HCT116 (cell line): ENCODE data around the gene MAML2. TPM values are rescaled to one million over a fixed set of nuclear protein-coding genes. Genes with fewer than 3 reads are reported as not detected.

Experiments
- ATAC-seq: fragments of 200-7000 bp; cut with Tn5 transposase; 2 replicates; pipeline ENCODE4 v1.9.1; 2020; ENCODE audit warnings: mild to moderate bottlenecking, moderate library complexity
- BruUV-seq: library from RNA; stranded (reverse); fragments of 400-500 nt; replicated peaks from 2 replicates; lab custom pipeline; 2021; lab: Mats Ljungman, UMichigan
- CTCF ChIA-PET: fragments of 300-600 bp; sonication (Branson Sonifier 250); formaldehyde crosslinking; loops from one replicate; lab custom pipeline; 2021; ENCODE audit warnings: antibody characterized with exemption; lab: Charles Lee
- POLR2A ChIA-PET: fragments of 300-600, 350-600 bp; sonication (Branson Sonifier 250); formaldehyde crosslinking; loops from one replicate; lab custom pipeline; 2021; ENCODE audit warnings: antibody characterized with exemption; lab: Charles Lee
- RAD21 ChIA-PET, 2 experiments: fragments of 300-600 bp; sonication (Branson Sonifier 250); formaldehyde crosslinking; loops; one replicate each; lab custom pipeline; 2023; ENCODE audit warnings: low total read pairs in 2 of 2; ENCODE audit not compliant: uncharacterized antibody in 2 of 2, unreplicated experiment in 2 of 2, low non-redundant PET in 1 of 2; lab: Charles Lee
- DNase-seq: peaks from one replicate; pipeline ENCODE4 v3.0.0-alpha.2; 2010; ENCODE audit warnings: low read depth, low spot score
- H2AFZ ChIP-seq: fragments of 200-600 bp; shearing (Covaris generic), sonication (generic); 2 replicates; pipeline ENCODE4 v1.6.1; 2017; ENCODE audit warnings: low read depth, mixed run types, mixed read lengths, antibody characterized with exemption, low read length; ENCODE audit not compliant: poor library complexity, severe bottlenecking
- H3K27ac ChIP-seq: 2 replicates; pipeline ENCODE4 v1.5.1; 2012; ENCODE audit warnings: low read depth, low read length
- H3K27me3 ChIP-seq: fragments of 200-600 bp; sonication (generic); 2 replicates; pipeline ENCODE4 v1.6.1; 2016; ENCODE audit warnings: mixed run types, low read length, mixed read lengths; ENCODE audit not compliant: insufficient read depth
- H3K36me3 ChIP-seq, 2 experiments: fragments of 200-500 bp in 1 of 2; fragments of 200-600 bp in 1 of 2; sonication (Bioruptor generic) in 1 of 2; sonication (generic) in 1 of 2; 2 replicates each; pipeline versions ENCODE4 v1.5.1 to v1.6.1; 2014 to 2016; ENCODE audit warnings: low read length in 2 of 2, inconsistent platforms in 1 of 2, mixed read lengths in 1 of 2, mixed run types in 1 of 2; ENCODE audit not compliant: insufficient read depth in 2 of 2, control insufficient read depth in 1 of 2
- H3K4me1 ChIP-seq, 2 experiments: fragments of 200-600 bp in 1 of 2; sonication (generic) in 1 of 2; 2 replicates each; pipeline versions ENCODE4 v1.5.1 to v1.6.1; 2012 to 2017; ENCODE audit warnings: low read length in 2 of 2, inconsistent platforms in 1 of 2, mild to moderate bottlenecking in 1 of 2, mixed read lengths in 1 of 2, mixed run types in 1 of 2, moderate library complexity in 1 of 2; ENCODE audit not compliant: insufficient read depth in 2 of 2, control insufficient read depth in 1 of 2
- H3K4me2 ChIP-seq: fragments of 200-600 bp; sonication (generic); 2 replicates; pipeline ENCODE4 v1.6.1; 2017; ENCODE audit warnings: mixed run types, low read length, mixed read lengths
- H3K4me3 ChIP-seq, 2 experiments: fragments of 200-600 bp in 1 of 2; sonication (generic) in 1 of 2; replicated peaks in 1 of 2; 2 replicates each; pipeline ENCODE4 v1.5.1; 2011 to 2016; ENCODE audit warnings: low read length in 2 of 2, control low read depth in 1 of 2, low read depth in 1 of 2, mild to moderate bottlenecking in 1 of 2, mixed read lengths in 1 of 2, mixed run types in 1 of 2
- H3K79me2 ChIP-seq: fragments of 200-600 bp; sonication (generic); 2 replicates; pipeline ENCODE4 v1.6.1; 2017; ENCODE audit warnings: mild to moderate bottlenecking, mixed run types, low read length, moderate library complexity, mixed read lengths; ENCODE audit not compliant: insufficient read depth
- H3K9ac ChIP-seq: fragments of 200-600 bp; sonication (generic); 2 replicates; pipeline ENCODE4 v1.6.1; 2016; ENCODE audit warnings: low read length, mixed read lengths
- H3K9me2 ChIP-seq: fragments of 200-600 bp; sonication (generic), shearing (Covaris generic); 2 replicates; pipeline ENCODE4 v1.6.1; 2017; ENCODE audit warnings: mixed run types, mild to moderate bottlenecking, moderate library complexity; ENCODE audit not compliant: insufficient read depth
- H3K9me3 ChIP-seq, 2 experiments: fragments of 200-500 bp in 1 of 2; fragments of 200-600 bp in 1 of 2; sonication (Bioruptor generic) in 1 of 2; sonication (generic) in 1 of 2; 2 replicates each; pipeline ENCODE4 v1.6.1; 2014 to 2017; ENCODE audit warnings: low read length in 2 of 2, mixed read lengths in 2 of 2, inconsistent platforms in 1 of 2, low read depth in 1 of 2, mild to moderate bottlenecking in 1 of 2, mixed run types in 1 of 2, moderate library complexity in 1 of 2; ENCODE audit not compliant: control insufficient read depth in 1 of 2, insufficient read depth in 1 of 2
- H4K20me1 ChIP-seq: fragments of 200-600 bp; sonication (generic), shearing (Covaris generic); 2 replicates; pipeline ENCODE4 v1.6.1; 2017; ENCODE audit warnings: mixed run types, mild to moderate bottlenecking, moderate library complexity; ENCODE audit not compliant: insufficient read depth
- CEBPB ChIP-seq: IDR thresholded peaks from 2 replicates; pipeline ENCODE4 v1.6.1; 2012; ENCODE audit warnings: low read depth
- EZH2 ChIP-seq: fragments of 200-600 bp; sonication (generic); IDR thresholded peaks from 2 replicates; pipeline ENCODE4 v1.6.1; 2017; ENCODE audit warnings: antibody characterized with exemption, mixed run types
- JUND ChIP-seq: IDR thresholded peaks from 2 replicates; pipeline ENCODE4 v1.6.1; 2012
- POLR2A ChIP-seq: IDR thresholded peaks from 2 replicates; pipeline ENCODE4 v1.7.0; 2011; ENCODE audit warnings: borderline replicate concordance; ENCODE audit not compliant: insufficient read depth, insufficient read length; ENCODE audit errors: extremely low read depth
- POLR2AphosphoS5 ChIP-seq: IDR thresholded peaks from 2 replicates; pipeline ENCODE4 v1.6.1; 2011; ENCODE audit warnings: mild to moderate bottlenecking, low read depth, low read length, moderate library complexity
- SIN3A ChIP-seq: IDR thresholded peaks from 2 replicates; pipeline ENCODE4 v1.6.1; 2012; ENCODE audit warnings: low read depth
- TCF7L2 ChIP-seq: IDR thresholded peaks from 2 replicates; pipeline ENCODE4 v1.7.0; 2011; ENCODE audit warnings: borderline replicate concordance, inconsistent platforms; ENCODE audit not compliant: insufficient read depth, insufficient read length; ENCODE audit errors: extremely low read depth
- YY1 ChIP-seq: IDR thresholded peaks from 2 replicates; pipeline ENCODE4 v1.6.1; 2011; ENCODE audit warnings: low read length, low read depth, moderate library complexity, mild to moderate bottlenecking; ENCODE audit not compliant: insufficient replicate concordance; ENCODE audit errors: extremely low read depth
- intact Hi-C: fragments of 100-400 bp; cut with micrococcal nuclease; formaldehyde crosslinking; loops from 2 replicates; pipeline ENCODE4 v1.10.0; 2022
- total RNA-seq: library from RNA; stranded (reverse); gene quantifications from one replicate; pipeline ENCODE4 v1.2.1, GENCODE V29; 2021; ENCODE audit not compliant: unreplicated experiment
- TF ChIP-seq, protein P1 (sequence below): IDR thresholded peaks from 2 replicates; pipeline ENCODE4 v1.6.1; 2012; ENCODE audit warnings: low read depth

Gene MAML2
- total RNA-seq, 1 experiment from 2014 or later, result 2.6 TPM

DNA sequence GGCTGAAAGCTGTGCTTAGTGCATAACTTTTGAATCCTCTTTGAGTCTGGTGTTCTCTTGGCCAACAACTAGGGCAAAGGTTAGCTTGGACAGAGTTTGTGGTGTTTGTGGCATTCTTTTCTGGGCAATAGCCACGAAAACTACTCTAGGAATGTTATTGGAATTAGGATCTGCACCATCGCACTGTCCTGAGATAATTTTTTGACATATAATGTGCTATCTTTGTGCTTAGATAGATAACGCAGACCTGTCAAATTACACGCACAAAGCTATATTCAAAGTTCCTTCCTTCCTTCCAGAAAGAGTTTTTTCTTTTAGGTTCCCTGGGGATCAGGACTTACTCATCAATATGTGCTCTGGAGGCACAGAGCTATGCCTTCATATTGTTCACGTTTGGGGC lies 252.3 kb downstream of the MAML2 start (continued):
- no peak for TF ChIP-seq POLR2A
- TF ChIP-seq SIN3A, result no peak

DNA sequence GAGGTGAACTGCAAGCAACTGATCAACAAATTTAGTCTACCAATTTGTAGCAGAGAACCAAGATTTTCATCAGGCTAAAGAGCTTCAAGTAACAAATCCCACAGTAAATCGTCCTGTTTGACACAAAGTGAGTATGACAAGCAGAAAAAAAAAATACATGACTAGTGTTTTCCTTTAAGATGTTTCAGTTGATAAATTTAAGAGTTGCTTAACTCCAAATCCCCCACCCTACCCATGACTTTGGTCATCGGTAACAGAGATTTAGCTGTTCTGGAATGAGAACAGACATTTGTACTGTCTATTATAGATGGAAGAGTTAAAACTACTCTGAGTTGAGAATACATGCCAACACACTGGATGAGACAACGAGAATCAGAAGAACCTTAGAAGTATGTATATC lies 254.1 kb downstream of the MAML2 start:
- H3K4me1 ChIP-seq, result no peaks in the 10 kb centered on the region
- no peak overlapping the region for H3K9ac ChIP-seq
- ChIA-PET POLR2A (no interaction called here), RAD21 (no interaction called here), CTCF (no interaction called here)
- H3K79me2 ChIP-seq, result no peaks in the 10 kb centered on the region
- H4K20me1 ChIP-seq, result no peaks in the 10 kb centered on the region
- ATAC-seq (no peak), DNase-seq (no peak)
- intact Hi-C loops, result no loop called here
- H3K4me2 ChIP-seq, result no peak overlapping the region
- H3K27me3 ChIP-seq, result no peaks in the 10 kb centered on the region; the same call in 1 of the 2 replicates
- H3K9me3 ChIP-seq, result no peaks in the 10 kb centered on the region
- no peak overlapping the region for H2AFZ ChIP-seq
- H3K9me2 ChIP-seq, result no peaks in the 10 kb centered on the region
- H3K4me3 ChIP-seq, result no peak overlapping the region
- no peaks in the 10 kb centered on the region for H3K36me3 ChIP-seq
- TF ChIP-seq EZH2, result no peak
- TF ChIP-seq POLR2AphosphoS5, result no peak
- TF ChIP-seq JUND, result no peak
- TF ChIP-seq YY1, result no peak
- TF ChIP-seq TCF7L2, result no peak
- no peak for TF ChIP-seq CEBPB
- TF ChIP-seq, protein P1, sequence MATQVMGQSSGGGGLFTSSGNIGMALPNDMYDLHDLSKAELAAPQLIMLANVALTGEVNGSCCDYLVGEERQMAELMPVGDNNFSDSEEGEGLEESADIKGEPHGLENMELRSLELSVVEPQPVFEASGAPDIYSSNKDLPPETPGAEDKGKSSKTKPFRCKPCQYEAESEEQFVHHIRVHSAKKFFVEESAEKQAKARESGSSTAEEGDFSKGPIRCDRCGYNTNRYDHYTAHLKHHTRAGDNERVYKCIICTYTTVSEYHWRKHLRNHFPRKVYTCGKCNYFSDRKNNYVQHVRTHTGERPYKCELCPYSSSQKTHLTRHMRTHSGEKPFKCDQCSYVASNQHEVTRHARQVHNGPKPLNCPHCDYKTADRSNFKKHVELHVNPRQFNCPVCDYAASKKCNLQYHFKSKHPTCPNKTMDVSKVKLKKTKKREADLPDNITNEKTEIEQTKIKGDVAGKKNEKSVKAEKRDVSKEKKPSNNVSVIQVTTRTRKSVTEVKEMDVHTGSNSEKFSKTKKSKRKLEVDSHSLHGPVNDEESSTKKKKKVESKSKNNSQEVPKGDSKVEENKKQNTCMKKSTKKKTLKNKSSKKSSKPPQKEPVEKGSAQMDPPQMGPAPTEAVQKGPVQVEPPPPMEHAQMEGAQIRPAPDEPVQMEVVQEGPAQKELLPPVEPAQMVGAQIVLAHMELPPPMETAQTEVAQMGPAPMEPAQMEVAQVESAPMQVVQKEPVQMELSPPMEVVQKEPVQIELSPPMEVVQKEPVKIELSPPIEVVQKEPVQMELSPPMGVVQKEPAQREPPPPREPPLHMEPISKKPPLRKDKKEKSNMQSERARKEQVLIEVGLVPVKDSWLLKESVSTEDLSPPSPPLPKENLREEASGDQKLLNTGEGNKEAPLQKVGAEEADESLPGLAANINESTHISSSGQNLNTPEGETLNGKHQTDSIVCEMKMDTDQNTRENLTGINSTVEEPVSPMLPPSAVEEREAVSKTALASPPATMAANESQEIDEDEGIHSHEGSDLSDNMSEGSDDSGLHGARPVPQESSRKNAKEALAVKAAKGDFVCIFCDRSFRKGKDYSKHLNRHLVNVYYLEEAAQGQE, result no peak
- no peak overlapping the region for H3K27ac ChIP-seq
- BruUV-seq, result no TSS peak
